Osteoblast (primary cell): Measurements from ENCODE around the gene GTF3C5. TPM values are rescaled to one million over a fixed set of nuclear protein-coding genes. Genes with fewer than 3 reads are reported as not detected.

Experiments used
- DNase-seq: peaks from one replicate; pipeline ENCODE4 v3.0.0; 2011; ENCODE audit warnings: low spot score, mixed read lengths; ENCODE audit not compliant: insufficient read length; ENCODE audit errors: missing footprints
- H2AFZ ChIP-seq: 2 replicates; pipeline ENCODE4 v1.6.0; 2011; ENCODE audit warnings: mild to moderate bottlenecking, low read length
- H3K27ac ChIP-seq: 2 replicates; pipeline ENCODE4 v1.5.1; 2011; ENCODE audit warnings: mild to moderate bottlenecking, low read depth, low read length, moderate library complexity
- H3K27me3 ChIP-seq: 2 replicates; pipeline ENCODE4 v1.6.0; 2012; ENCODE audit warnings: mild to moderate bottlenecking, control low read depth, inconsistent platforms, low read length, moderate library complexity; ENCODE audit not compliant: insufficient read depth
- H3K36me3 ChIP-seq: 2 replicates; pipeline ENCODE4 v1.5.1; 2011; ENCODE audit warnings: mild to moderate bottlenecking, low read length, control low read depth, moderate library complexity; ENCODE audit not compliant: insufficient read depth
- H3K4me1 ChIP-seq: 2 replicates; pipeline ENCODE4 v1.5.1; 2011; ENCODE audit warnings: mild to moderate bottlenecking, low read length, control low read depth, moderate library complexity; ENCODE audit not compliant: insufficient read depth
- H3K4me2 ChIP-seq: 2 replicates; pipeline ENCODE4 v1.6.0; 2011; ENCODE audit warnings: mild to moderate bottlenecking, low read length; ENCODE audit not compliant: insufficient read depth
- H3K4me3 ChIP-seq: fragments of 200-600 bp; sonication (generic); 3 replicates; pipeline ENCODE4 v1.5.1; 2012; ENCODE audit warnings: mild to moderate bottlenecking, low read length, inconsistent platforms; ENCODE audit not compliant: insufficient read depth
- H3K79me2 ChIP-seq: 2 replicates; pipeline ENCODE4 v1.6.0; 2012; ENCODE audit warnings: mild to moderate bottlenecking, low read length, control low read depth, inconsistent platforms; ENCODE audit not compliant: insufficient read depth
- H3K9me3 ChIP-seq: 2 replicates; pipeline ENCODE4 v1.5.1; 2011; ENCODE audit warnings: low read depth, low read length, control low read depth
- H4K20me1 ChIP-seq: 2 replicates; pipeline ENCODE4 v1.6.0; 2012; ENCODE audit warnings: mild to moderate bottlenecking, low read length, control low read depth; ENCODE audit not compliant: insufficient read depth
- CTCF ChIP-seq: IDR thresholded peaks from 2 replicates; pipeline ENCODE4 v1.5.1; 2011; ENCODE audit warnings: mild to moderate bottlenecking, low read depth, low read length, moderate library complexity; ENCODE audit errors: extremely low read depth
- total RNA-seq: library from RNA; depleted of rRNA; stranded (reverse); fragments of >200 nt; gene quantifications from 2 replicates; pipeline ENCODE4 v1.2.3, GENCODE V29; 2012

Gene GTF3C5
- total RNA-seq, 1 donor: 31.8 TPM

- Histone ChIP-seq H4K20me1 (no peaks in the 10 kb centered on the region), H3K79me2 (no peaks in the 10 kb centered on the region), H3K36me3 (no peaks in the 10 kb centered on the region), H3K27ac (no peak overlapping the region), H3K4me1 (no peaks in the 10 kb centered on the region), H3K4me3 (no peak overlapping the region), H2AFZ (no peak overlapping the region), H3K27me3 (no peaks in the 10 kb centered on the region), H3K9me3 (no peaks in the 10 kb centered on the region), H3K4me2 (no peak overlapping the region)
- DNase-seq: no peak
- TF ChIP-seq CTCF: no peak
These were observed 56.1 kb downstream of the GTF3C5 start for GRCh38 chr9:133086894-133087293.

GRCh38 chr9:133087429-133088145, 56.8 kb downstream of the GTF3C5 start:
- Histone ChIP-seq H3K36me3 (no peaks in the 10 kb centered on the region), H3K9me3 (no peaks in the 10 kb centered on the region), H3K27ac (no peak overlapping the region), H3K27me3 (no peaks in the 10 kb centered on the region), H2AFZ (no peak overlapping the region), H3K79me2 (no peaks in the 10 kb centered on the region), H3K4me2 (no peak overlapping the region), H4K20me1 (no peaks in the 10 kb centered on the region), H3K4me3 (no peak overlapping the region), H3K4me1 (no peaks in the 10 kb centered on the region)
- no peak for TF ChIP-seq CTCF
- peak; percentile 67 for DNase-seq

- Histone ChIP-seq H3K4me3 (no peak overlapping the region), H3K79me2 (no peaks in the 10 kb centered on the region), H3K9me3 (no peaks in the 10 kb centered on the region), H3K27me3 (no peaks in the 10 kb centered on the region), H3K4me2 (no peak overlapping the region), H2AFZ (no peak overlapping the region), H3K4me1 (no peaks in the 10 kb centered on the region), H3K36me3 (no peaks in the 10 kb centered on the region), H4K20me1 (no peaks in the 10 kb centered on the region), H3K27ac (no peak overlapping the region)
- peak; percentile 58 for DNase-seq
- TF ChIP-seq CTCF: no peak
These were observed 57.5 kb downstream of the GTF3C5 start for GRCh38 chr9:133088146-133088750.

GRCh38 chr9:133088756-133089155, 58.0 kb downstream of the GTF3C5 start:
- no peak for TF ChIP-seq CTCF
- Histone ChIP-seq H3K27ac (no peak overlapping the region), H3K79me2 (no peaks in the 10 kb centered on the region), H3K9me3 (no peaks in the 10 kb centered on the region), H3K4me1 (no peaks in the 10 kb centered on the region), H3K36me3 (no peaks in the 10 kb centered on the region), H4K20me1 (no peaks in the 10 kb centered on the region), H3K4me2 (no peak overlapping the region), H2AFZ (no peak overlapping the region), H3K27me3 (no peaks in the 10 kb centered on the region), H3K4me3 (no peak overlapping the region)
- peak; percentile 52 for DNase-seq
